Measurements from ENCODE around the gene JMJD4.
A peak's percentile ranks its signal among the peaks of the same experiment; 100 is the strongest.
"Not testable (repeated sequence)": the region's sequence is repeated elsewhere in the genome, so short reads cannot be mapped to it uniquely, and the experiment has no call there.

Gene JMJD4

DNA sequence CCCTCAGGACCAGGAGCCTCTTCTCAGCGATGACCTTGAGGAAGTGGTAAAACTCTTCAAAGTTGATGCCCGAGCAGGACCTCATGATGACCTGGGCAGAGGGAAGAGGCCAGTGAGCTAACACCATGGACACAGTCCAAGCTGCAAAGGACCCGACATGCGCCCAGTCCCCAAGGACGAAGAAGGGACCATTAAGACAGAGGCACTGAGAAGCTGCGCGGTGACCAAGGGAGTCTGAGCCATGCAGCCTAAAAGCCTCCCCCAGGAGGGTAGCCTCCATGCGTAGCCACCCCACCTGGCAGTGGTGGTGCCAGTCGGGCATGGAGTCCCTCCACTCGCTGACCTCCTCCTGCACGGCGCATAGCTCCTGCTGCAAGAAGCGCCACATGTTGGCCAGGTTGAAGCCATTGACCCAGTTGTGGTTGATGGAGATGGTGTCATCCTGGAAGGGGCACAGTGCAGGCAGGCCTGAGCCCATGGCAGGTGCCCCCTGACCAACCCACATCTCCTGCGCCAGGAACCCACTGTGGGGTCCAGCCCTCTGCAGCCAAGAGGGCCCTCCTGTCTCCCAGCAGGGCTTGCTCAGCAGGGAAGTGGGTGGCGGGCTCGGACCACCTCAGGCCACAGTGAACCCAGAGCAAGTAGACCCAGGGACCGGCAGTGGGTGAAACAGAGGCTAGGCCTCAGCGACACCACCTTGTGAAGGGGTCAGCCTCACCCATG is 2.4 kb downstream of the JMJD4 start:
- DNase-seq (ENCODE audit: low spot score) = no peak

GRCh38 chr1:227731696-227732585 is 3.2 kb downstream of the JMJD4 start:
- DNase-seq (ENCODE audit: low spot score) = no peak

GRCh38 chr1:227731241-227731677 is 3.8 kb downstream of the JMJD4 start:
- DNase-seq (ENCODE audit: low spot score) = no peak

- DNase-seq (ENCODE audit: low spot score) = no peak
These were observed 4.4 kb downstream of the JMJD4 start for GRCh38 chr1:227730630-227731151.

GRCh38 chr1:227729881-227730629 is 5.0 kb downstream of the JMJD4 start:
- DNase-seq (ENCODE audit: low spot score) = peak; percentile 74

- DNase-seq (ENCODE audit: low spot score) = peak; percentile 6
These were observed 5.8 kb downstream of the JMJD4 start for GRCh38 chr1:227729144-227729880.

GRCh38 chr1:227728892-227729143 is 6.3 kb downstream of the JMJD4 start:
- DNase-seq (ENCODE audit: low spot score) = no peak

DNA sequence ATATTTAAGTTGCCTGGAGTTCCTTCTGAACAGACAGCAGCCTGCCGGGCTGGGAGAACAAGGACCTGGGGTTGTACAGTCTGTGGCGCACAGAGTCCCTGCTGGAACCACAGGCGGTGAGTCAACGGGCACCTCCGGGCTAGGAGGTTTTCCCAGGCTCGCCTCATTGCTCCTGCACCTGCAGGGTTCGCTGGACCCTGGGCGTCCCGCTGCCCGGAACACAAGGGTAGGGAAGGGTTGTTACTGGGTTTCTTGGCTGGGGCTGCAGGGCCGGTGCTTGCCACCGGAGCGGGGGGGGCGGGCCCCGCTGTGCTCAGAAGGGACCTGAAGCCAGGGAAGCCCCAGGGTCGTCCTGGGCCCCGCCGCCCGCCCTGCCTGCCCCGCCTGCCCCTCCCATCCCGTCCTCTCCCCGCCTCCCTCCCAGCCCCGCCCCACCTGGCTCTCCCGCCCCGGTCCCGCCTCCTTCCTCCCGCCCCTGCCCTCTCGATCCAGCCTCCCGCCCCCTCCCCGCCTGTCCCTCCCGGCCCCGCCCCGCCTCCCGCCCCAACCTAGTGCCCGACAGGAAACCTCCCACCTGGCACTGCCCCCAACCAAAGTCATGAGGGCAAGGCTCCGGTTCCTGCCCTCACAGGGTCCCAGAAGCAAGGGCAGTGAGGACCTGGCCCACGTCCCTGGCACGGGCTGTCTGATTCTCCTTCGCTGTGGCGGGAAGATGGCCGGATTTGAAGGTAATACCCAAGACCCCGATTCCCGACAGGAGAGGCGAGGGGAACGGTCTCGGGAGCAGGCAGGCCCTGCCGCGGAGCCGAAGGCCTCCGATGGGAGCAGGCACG is 6.8 kb downstream of the JMJD4 start:
- DNase-seq (ENCODE audit: low spot score) = peak; percentile 91

- DNase-seq (ENCODE audit: low spot score) = no peak
These were observed 8.0 kb downstream of the JMJD4 start for GRCh38 chr1:227726924-227727599.

DNA sequence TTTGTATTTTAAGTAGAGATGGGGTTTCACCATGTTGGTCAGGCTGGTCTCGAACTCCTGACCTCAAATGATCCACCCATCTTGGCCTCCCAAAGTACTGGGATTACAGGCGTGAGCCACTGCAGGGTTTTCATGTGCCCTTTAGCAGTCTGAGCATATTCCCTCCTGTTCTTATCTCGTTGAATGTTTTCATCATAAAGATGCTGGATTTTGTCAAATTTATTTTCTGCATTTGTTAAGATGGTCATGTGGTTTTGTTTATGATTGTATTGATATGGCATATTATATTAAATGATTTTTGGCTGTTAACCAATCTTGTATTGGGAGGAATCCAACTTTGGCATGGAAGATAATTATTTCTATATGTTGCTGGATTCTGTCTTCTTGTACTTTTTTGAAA is 8.8 kb downstream of the JMJD4 start:
- DNase-seq (ENCODE audit: low spot score) = no peak

DNA sequence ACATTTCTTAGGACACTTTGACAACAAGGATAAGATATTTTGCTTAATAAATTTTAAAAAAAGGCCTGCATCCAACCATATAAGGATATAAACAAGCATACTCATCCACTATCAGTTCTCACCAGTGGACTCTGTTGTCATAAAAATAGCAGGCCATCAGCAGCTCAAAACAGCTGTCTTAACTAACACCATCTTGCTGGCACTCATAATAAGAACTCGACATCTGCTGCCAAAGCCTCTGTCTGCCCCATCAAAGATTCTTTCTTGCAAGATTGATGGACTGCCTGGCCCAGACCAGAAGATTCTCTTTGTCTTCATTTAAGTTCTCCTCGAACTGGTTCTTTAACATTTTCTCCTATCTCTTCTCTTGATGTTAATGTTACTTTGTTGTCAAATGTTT is 10.1 kb downstream of the JMJD4 start:
- no peak for DNase-seq (ENCODE audit: low spot score)

GRCh38 chr1:227723474-227723873 is 11.6 kb downstream of the JMJD4 start:
- DNase-seq (ENCODE audit: low spot score) = no peak

- DNase-seq (ENCODE audit: low spot score) = no peak
These were observed 16.2 kb downstream of the JMJD4 start for GRCh38 chr1:227718932-227719331.

- DNase-seq (ENCODE audit: low spot score) = no peak
These were observed 22.5 kb downstream of the JMJD4 start for GRCh38 chr1:227712648-227713047.

DNA sequence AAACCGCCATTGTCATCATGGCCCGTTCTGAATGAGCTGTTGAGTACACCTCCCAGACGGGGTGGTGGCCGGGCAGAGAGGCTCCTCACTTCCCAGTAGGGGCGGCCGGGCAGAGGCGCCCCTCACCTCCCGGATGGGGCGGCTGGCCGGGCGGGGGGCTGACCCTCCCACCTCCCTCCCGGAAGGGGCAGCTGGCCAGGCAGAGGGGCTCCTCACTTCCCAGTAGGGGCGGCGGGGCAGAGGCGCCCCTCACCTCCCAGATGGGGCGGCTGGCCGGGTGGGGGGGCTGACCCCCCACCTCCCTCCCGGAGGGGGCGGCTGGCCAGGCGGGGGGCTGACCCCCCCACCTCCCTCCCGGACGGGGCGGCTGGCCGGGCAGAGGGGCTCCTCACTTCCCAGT is 24.6 kb downstream of the JMJD4 start:
- DNase-seq (ENCODE audit: low spot score) = not testable (repeated sequence)

GRCh38 chr1:227709451-227709850 is 25.7 kb downstream of the JMJD4 start:
- no peak for DNase-seq (ENCODE audit: low spot score)

DNA sequence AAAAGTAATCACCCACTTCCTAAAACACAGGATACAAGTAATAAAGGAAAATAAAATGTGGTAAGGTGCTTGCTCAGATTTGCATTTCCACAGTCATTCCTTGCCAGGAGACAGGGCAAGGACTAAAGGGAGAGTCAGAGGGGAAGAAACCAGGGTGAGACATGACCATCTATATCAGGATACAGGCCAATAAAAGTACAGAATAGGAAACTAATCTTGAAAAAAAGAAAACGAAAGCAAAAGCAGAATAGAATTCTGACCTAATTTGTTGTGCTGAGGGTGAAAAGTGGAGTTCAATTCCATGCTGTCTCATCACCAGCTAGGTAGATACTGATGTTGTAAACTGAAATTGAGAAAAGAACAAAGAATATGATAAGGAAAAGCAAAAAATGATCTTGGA is 27.3 kb downstream of the JMJD4 start:
- DNase-seq (ENCODE audit: low spot score) = no peak

DNA sequence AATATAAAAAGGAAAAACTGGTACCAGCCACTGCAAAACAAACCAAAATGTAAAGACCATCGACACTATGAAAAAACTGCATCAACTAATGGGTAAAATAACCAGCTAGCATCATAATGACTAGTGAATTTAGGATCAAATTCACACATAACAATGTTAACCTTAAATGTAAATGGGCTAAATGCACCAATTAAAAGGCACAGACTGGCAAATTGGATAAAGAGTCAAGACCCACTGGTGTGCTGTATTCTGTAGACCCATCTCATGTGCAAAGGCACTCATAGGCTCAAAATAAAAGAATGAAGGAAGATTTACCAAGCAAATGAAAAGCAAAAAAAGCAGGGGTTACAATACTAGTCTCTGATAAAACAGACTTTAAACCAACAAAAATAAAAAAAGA is 33.5 kb downstream of the JMJD4 start:
- DNase-seq (ENCODE audit: low spot score) = not testable (repeated sequence)

DNA sequence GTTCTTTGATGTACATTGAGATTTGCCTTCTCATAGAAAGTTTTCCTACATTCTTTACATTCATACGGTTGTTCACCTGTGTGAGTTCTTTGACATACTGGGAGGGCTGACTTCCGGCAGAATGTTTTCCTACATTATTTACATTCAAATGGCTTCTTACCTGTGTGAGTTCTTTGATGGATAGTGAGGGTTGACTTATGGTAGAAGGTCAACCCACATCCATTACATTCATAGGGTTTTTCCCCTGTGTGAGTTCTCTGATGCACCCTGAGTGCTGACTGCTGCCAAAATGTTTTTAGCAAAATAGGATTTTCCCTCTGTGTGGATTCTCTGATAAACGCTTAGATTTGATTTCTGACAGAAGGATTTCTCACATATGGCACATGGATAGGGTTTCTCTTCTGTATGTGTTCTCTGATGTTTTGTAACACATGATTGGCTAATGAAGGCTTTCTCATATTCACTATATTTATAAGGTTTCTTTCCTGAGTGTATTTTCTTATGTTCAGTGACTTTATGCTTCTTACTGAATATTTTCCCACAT is 37.7 kb downstream of the JMJD4 start:
- no peak for DNase-seq (ENCODE audit: low spot score)

GRCh38 chr1:227685807-227686206 is 49.3 kb downstream of the JMJD4 start:
- no peak for DNase-seq (ENCODE audit: low spot score)
